Trophoblast cell (in vitro differentiated cells and primary cell): ENCODE results near the gene BRAF.
A peak's percentile ranks its signal among the peaks of the same experiment; 100 is the strongest.

Source experiments
- DNase-seq, 2 donors: peaks; one replicate each; pipeline ENCODE4 v3.0.0-alpha.2; 2016
- H2AFZ ChIP-seq: 2 replicates; pipeline ENCODE4 v1.6.1; 2013; ENCODE audit warnings: low read length, moderate library complexity, mild to moderate bottlenecking; ENCODE audit not compliant: insufficient read depth, poor library complexity
- H2AK5ac ChIP-seq: 2 replicates; pipeline ENCODE4 v1.6.1; 2013; ENCODE audit warnings: mild to moderate bottlenecking, low read length
- H2BK120ac ChIP-seq: 2 replicates; pipeline ENCODE4 v1.6.1; 2013; ENCODE audit warnings: low read length, mild to moderate bottlenecking, moderate library complexity; ENCODE audit not compliant: insufficient read depth, poor library complexity
- H2BK12ac ChIP-seq: 2 replicates; pipeline ENCODE4 v1.6.1; 2013; ENCODE audit warnings: mild to moderate bottlenecking, low read length, moderate library complexity
- H2BK5ac ChIP-seq: 2 replicates; pipeline ENCODE4 v1.6.1; 2013; ENCODE audit warnings: low read length, low read depth, moderate library complexity, mild to moderate bottlenecking; ENCODE audit not compliant: poor library complexity
- H3K14ac ChIP-seq: 2 replicates; pipeline ENCODE4 v1.6.1; 2013; ENCODE audit warnings: mild to moderate bottlenecking, low read length
- H3K18ac ChIP-seq: 2 replicates; pipeline ENCODE4 v1.6.1; 2013; ENCODE audit warnings: mild to moderate bottlenecking, low read length
- H3K23ac ChIP-seq: 2 replicates; pipeline ENCODE4 v1.6.1; 2013; ENCODE audit warnings: low read length
- H3K27ac ChIP-seq: 2 replicates; pipeline ENCODE4 v1.5.1; 2013; ENCODE audit warnings: low read depth, mild to moderate bottlenecking, inconsistent platforms, low read length, moderate library complexity
- H3K27me3 ChIP-seq: 2 replicates; pipeline ENCODE4 v1.6.1; 2013; ENCODE audit warnings: inconsistent platforms, mild to moderate bottlenecking, low read length, moderate library complexity; ENCODE audit not compliant: insufficient read depth
- H3K36me3 ChIP-seq, 2 experiments: 1 replicate in 1 of 2; 2 replicates in 1 of 2; pipeline ENCODE4 v1.6.1; 2013; ENCODE audit warnings: low read length in 2 of 2, mild to moderate bottlenecking in 2 of 2, moderate library complexity in 1 of 2; ENCODE audit not compliant: insufficient read depth in 2 of 2, control insufficient read depth in 1 of 2
- H3K4ac ChIP-seq: 2 replicates; pipeline ENCODE4 v1.6.1; 2013; ENCODE audit warnings: low read depth, mild to moderate bottlenecking, low read length, moderate library complexity
- H3K4me1 ChIP-seq, 2 experiments: 1 replicate in 1 of 2; 2 replicates in 1 of 2; pipeline ENCODE4 v1.6.1; 2013; ENCODE audit warnings: low read length in 2 of 2, mild to moderate bottlenecking in 2 of 2, moderate library complexity in 1 of 2; ENCODE audit not compliant: insufficient read depth in 2 of 2, control insufficient read depth in 1 of 2
- H3K4me2 ChIP-seq: 2 replicates; pipeline ENCODE4 v1.6.1; 2013; ENCODE audit warnings: inconsistent platforms, mild to moderate bottlenecking, low read length, moderate library complexity
- H3K4me3 ChIP-seq: 2 replicates; pipeline ENCODE4 v1.5.1; 2013; ENCODE audit warnings: mild to moderate bottlenecking, low read depth, low read length, inconsistent platforms
- H3K79me1 ChIP-seq: one replicate; pipeline ENCODE4 v1.6.1; 2013; ENCODE audit warnings: low read length
- H3K79me2 ChIP-seq: 2 replicates; pipeline ENCODE4 v1.6.1; 2013; ENCODE audit warnings: low read length, mild to moderate bottlenecking; ENCODE audit not compliant: control insufficient read depth, insufficient read depth, poor library complexity
- H3K9ac ChIP-seq: 2 replicates; pipeline ENCODE4 v1.6.1; 2013; ENCODE audit warnings: mild to moderate bottlenecking, low read length
- H3K9me3 ChIP-seq: 2 replicates; pipeline ENCODE4 v1.6.1; 2013; ENCODE audit warnings: low read depth, mild to moderate bottlenecking, control low read depth, inconsistent platforms, low read length; ENCODE audit not compliant: insufficient read depth
- H4K12ac ChIP-seq: 2 replicates; pipeline ENCODE4 v1.6.1; 2013; ENCODE audit warnings: low read depth, mild to moderate bottlenecking, low read length, moderate library complexity
- H4K8ac ChIP-seq: 2 replicates; pipeline ENCODE4 v1.6.1; 2013; ENCODE audit warnings: low read depth, mild to moderate bottlenecking, low read length, moderate library complexity
- H4K91ac ChIP-seq: one replicate; pipeline ENCODE4 v1.6.1; 2013; ENCODE audit warnings: low read depth, mild to moderate bottlenecking, low read length, moderate library complexity
- WGBS: extraction: QIAGEN DNeasy Blood & Tissue Kit; methylation state at CpG from one replicate; pipeline ENCODE4 v1.1.7; 2013; ENCODE audit warnings: missing lambda C conversion rate; ENCODE audit not compliant: insufficient read length, insufficient coverage; ENCODE audit errors: extremely low coverage; 5-methylcytosine and 5-hydroxymethylcytosine counted together

Gene BRAF

GRCh38 chr7:140877249-140877524, 47.5 kb downstream of the BRAF start:
- no peak overlapping the region for H4K91ac ChIP-seq

DNA sequence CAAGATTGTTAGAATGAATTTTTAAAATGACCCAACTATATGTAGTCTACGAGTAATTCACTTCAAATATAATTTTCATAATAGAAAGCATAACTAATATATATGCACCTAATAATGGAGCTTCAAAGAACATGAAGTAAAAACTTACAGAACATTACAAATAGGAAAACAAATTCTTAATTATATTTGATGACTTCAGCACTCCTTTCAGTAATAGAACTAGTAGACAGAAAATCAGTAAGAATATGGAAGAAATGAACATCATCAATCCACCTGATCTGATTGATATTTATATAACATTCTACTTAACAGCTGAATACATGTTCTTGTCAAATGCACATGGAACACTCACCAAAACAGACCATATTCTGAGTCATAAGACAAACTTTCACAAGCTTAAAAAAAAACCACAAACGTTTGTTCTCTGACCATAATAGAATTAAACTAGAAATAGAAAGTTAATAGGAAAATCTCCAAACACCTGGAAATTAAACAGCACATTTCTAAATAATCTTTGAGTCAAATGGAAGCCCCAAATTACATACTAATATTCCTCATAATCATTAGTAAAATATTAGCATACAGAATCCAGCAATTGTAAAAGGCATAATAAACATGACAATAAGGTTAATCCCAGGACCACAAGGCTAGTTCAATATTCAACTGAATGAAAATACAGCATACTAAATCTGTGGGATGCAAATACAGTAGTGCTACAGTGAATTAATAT, 48.0 kb downstream of the BRAF start:
- H3K27ac ChIP-seq: no peak overlapping the region
- H3K4me3 ChIP-seq: no peak overlapping the region
- no peak overlapping the region for H4K8ac ChIP-seq
- no peak overlapping the region for H2BK120ac ChIP-seq
- peak in 1 of 2 donors; percentile 27 for DNase-seq
- H3K4me1 ChIP-seq: no peaks in the 10 kb centered on the region
- no peak overlapping the region for H4K12ac ChIP-seq
- no peaks in the 10 kb centered on the region for H3K79me1 ChIP-seq
- no CpG with 5 or more reads among the region's 2 CpGs for WGBS
- H3K18ac ChIP-seq: no peak overlapping the region
- H3K23ac ChIP-seq: no peak overlapping the region
- no peaks in the 10 kb centered on the region for H3K79me2 ChIP-seq
- no peak overlapping the region for H2AFZ ChIP-seq
- H3K9me3 ChIP-seq: no peaks in the 10 kb centered on the region
- no peaks in the 10 kb centered on the region for H3K27me3 ChIP-seq
- no peak overlapping the region for H2BK12ac ChIP-seq
- H3K14ac ChIP-seq: no peak overlapping the region
- peaks cover 0 to 1% of the 10 kb centered on the region in 2 experiments for H3K36me3 ChIP-seq
- H3K4ac ChIP-seq: no peak overlapping the region
- H4K91ac ChIP-seq: no peak overlapping the region
- H2BK5ac ChIP-seq: no peak overlapping the region
- H3K4me2 ChIP-seq: no peak overlapping the region
- H3K9ac ChIP-seq: no peak overlapping the region
- no peak overlapping the region for H2AK5ac ChIP-seq

More at GRCh38 chr7:140877249-140877524, 47.5 kb downstream of the BRAF start:
- Histone ChIP-seq H3K4ac (no peak overlapping the region), H3K9me3 (no peaks in the 10 kb centered on the region), H3K36me3 (peaks cover 0 to 1% of the 10 kb centered on the region in 2 experiments), H2BK120ac (no peak overlapping the region), H2AK5ac (no peak overlapping the region), H3K14ac (no peak overlapping the region), H3K27ac (no peak overlapping the region), H3K4me3 (no peak overlapping the region), H2AFZ (no peak overlapping the region), H2BK12ac (no peak overlapping the region), H3K27me3 (no peaks in the 10 kb centered on the region), H3K23ac (no peak overlapping the region), H4K12ac (no peak overlapping the region), H4K8ac (no peak overlapping the region), H3K4me1 (no peaks in the 10 kb centered on the region), H3K79me1 (no peaks in the 10 kb centered on the region), H3K79me2 (no peaks in the 10 kb centered on the region), H3K9ac (no peak overlapping the region), H3K18ac (no peak overlapping the region), H2BK5ac (no peak overlapping the region), H3K4me2 (no peak overlapping the region)
- WGBS: no CpG with 5 or more reads among the region's 1 CpG
- no peak for DNase-seq

GRCh38 chr7:140873434-140873833, 51.3 kb downstream of the BRAF start:
- H3K14ac ChIP-seq: no peak overlapping the region
- no peak overlapping the region for H4K91ac ChIP-seq
- peak overlapping the region; percentile 3 for H3K9ac ChIP-seq
- no peak overlapping the region for H2BK5ac ChIP-seq
- WGBS: no CpG with 5 or more reads among the region's 4 CpGs
- H3K4me1 ChIP-seq: peaks cover 0 to 1% of the 10 kb centered on the region in 2 experiments
- H3K23ac ChIP-seq: no peak overlapping the region
- no peak overlapping the region for H2BK120ac ChIP-seq
- no peaks in the 10 kb centered on the region for H3K79me1 ChIP-seq
- no peak overlapping the region for H3K4me3 ChIP-seq
- H3K9me3 ChIP-seq: no peaks in the 10 kb centered on the region
- H2AK5ac ChIP-seq: no peak overlapping the region
- no peak overlapping the region for H4K12ac ChIP-seq
- H3K79me2 ChIP-seq: no peaks in the 10 kb centered on the region
- H3K27me3 ChIP-seq: no peaks in the 10 kb centered on the region
- H3K4ac ChIP-seq: no peak overlapping the region
- peak in 1 of 2 donors; percentile 7 for DNase-seq
- H4K8ac ChIP-seq: no peak overlapping the region
- H3K36me3 ChIP-seq: peaks cover 0 to 1% of the 10 kb centered on the region in 2 experiments
- no peak overlapping the region for H2BK12ac ChIP-seq
- no peak overlapping the region for H3K27ac ChIP-seq
- H2AFZ ChIP-seq: no peak overlapping the region
- no peak overlapping the region for H3K4me2 ChIP-seq
- H3K18ac ChIP-seq: no peak overlapping the region

DNA sequence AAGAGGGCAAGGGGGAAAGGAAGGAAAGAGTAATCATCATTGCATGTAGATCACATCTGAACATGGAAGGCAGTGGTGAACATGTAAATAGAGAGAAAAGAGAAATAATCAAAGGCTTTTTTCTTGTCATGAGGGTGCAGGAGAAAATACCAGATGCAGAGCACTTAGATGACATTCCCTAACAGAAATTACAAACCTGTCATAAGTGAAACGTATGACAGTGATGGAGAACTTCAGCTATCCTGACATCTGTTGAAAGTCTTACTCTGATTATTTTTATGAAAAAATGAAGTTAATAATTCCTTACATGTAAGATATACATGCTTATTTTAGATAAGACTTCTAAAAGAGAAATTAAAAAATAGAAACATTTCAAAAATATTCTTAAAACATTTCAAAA, 54.7 kb downstream of the BRAF start:
- Histone ChIP-seq H4K91ac (no peak overlapping the region), H3K14ac (no peak overlapping the region), H3K79me1 (no peaks in the 10 kb centered on the region), H3K9me3 (no peaks in the 10 kb centered on the region), H2AFZ (no peak overlapping the region), H3K23ac (no peak overlapping the region), H3K4me3 (no peak overlapping the region), H3K27ac (no peak overlapping the region), H3K4me2 (no peak overlapping the region), H2BK5ac (no peak overlapping the region), H2BK120ac (no peak overlapping the region), H4K8ac (no peak overlapping the region), H3K9ac (no peak overlapping the region), H3K79me2 (no peaks in the 10 kb centered on the region), H2AK5ac (no peak overlapping the region), H3K4ac (no peak overlapping the region), H4K12ac (no peak overlapping the region), H3K27me3 (no peaks in the 10 kb centered on the region), H3K36me3 (peaks cover 0 to 1% of the 10 kb centered on the region in 2 experiments), H3K18ac (no peak overlapping the region), H2BK12ac (no peak overlapping the region), H3K4me1 (peaks cover 1 to 2% of the 10 kb centered on the region in 2 experiments)
- no peak for DNase-seq
- WGBS: no CpG with 5 or more reads among the region's 1 CpG
